Inflammatory macrophage treated with lipopolysaccharide for 1 hour (primary cell): ENCODE data around the gene ANO1.

Source experiments
- DNase-seq, 2 donors: peaks; one replicate each; pipeline ENCODE4 v3.0.0-alpha.2; 2020 to 2022

ANO1 gene

GRCh38 chr11:70074746-70075145 lies 3.4 kb upstream of the ANO1 start:
- DNase-seq: no peak

- DNase-seq: no peak
Observed at GRCh38 chr11:70075836-70076235, 2.3 kb upstream of the ANO1 start.

- no peak for DNase-seq
Observed at GRCh38 chr11:70076461-70076931, 1.6 kb upstream of the ANO1 start.

- DNase-seq: no peak
Observed at GRCh38 chr11:70077411-70078094, 564 bp upstream of the ANO1 start.

GRCh38 chr11:70078781-70079616 lies 882 bp downstream of the ANO1 start:
- DNase-seq: no peak

- DNase-seq: no peak
Observed at GRCh38 chr11:70079691-70080090, 1.6 kb downstream of the ANO1 start.

GRCh38 chr11:70080763-70081162 lies 2.6 kb downstream of the ANO1 start:
- no peak for DNase-seq

- DNase-seq: no peak
Observed at GRCh38 chr11:70082829-70083228, 4.7 kb downstream of the ANO1 start.

- DNase-seq: no peak
Observed at GRCh38 chr11:70084046-70084984, 6.2 kb downstream of the ANO1 start.

- no peak for DNase-seq
Observed at GRCh38 chr11:70085815-70086769, 8.0 kb downstream of the ANO1 start.

GRCh38 chr11:70087446-70088167 lies 9.5 kb downstream of the ANO1 start:
- no peak for DNase-seq

- DNase-seq: no peak
Observed at GRCh38 chr11:70088735-70089250, 10.7 kb downstream of the ANO1 start.

- no peak for DNase-seq
Observed at GRCh38 chr11:70089631-70090030, 11.5 kb downstream of the ANO1 start.

GRCh38 chr11:70090961-70091381 lies 12.9 kb downstream of the ANO1 start:
- no peak for DNase-seq

GRCh38 chr11:70091638-70092037 lies 13.5 kb downstream of the ANO1 start:
- no peak for DNase-seq

GRCh38 chr11:70092959-70093715 lies 15.0 kb downstream of the ANO1 start:
- DNase-seq: no peak

- DNase-seq: no peak
Observed at GRCh38 chr11:70095541-70096252, 17.6 kb downstream of the ANO1 start.

- DNase-seq: no peak
Observed at GRCh38 chr11:70097783-70098563, 19.9 kb downstream of the ANO1 start.

- DNase-seq: no peak
Observed at GRCh38 chr11:70098936-70099335, 20.8 kb downstream of the ANO1 start.
